Fibroblast of villous mesenchyme (primary cell): ENCODE results near the gene CTXND1. TPM values are rescaled to one million over a fixed set of nuclear protein-coding genes. Genes with fewer than 3 reads are reported as not detected.

Experiments used
- DNase-seq: peaks from one replicate; pipeline ENCODE4 v3.0.0-alpha.2; 2010; ENCODE audit warnings: low read depth
- H3K4me3 ChIP-seq: 2 replicates; pipeline ENCODE4 v1.5.1; 2011; ENCODE audit warnings: low read depth, mild to moderate bottlenecking, low read length
- CTCF ChIP-seq: IDR thresholded peaks from 2 replicates; pipeline ENCODE4 v1.5.1; 2012; ENCODE audit warnings: low read depth, mild to moderate bottlenecking, low read length; ENCODE audit not compliant: insufficient read depth
- total RNA-seq: library from RNA; depleted of rRNA; stranded (reverse); fragments of >200 nt; gene quantifications from 2 replicates; pipeline ENCODE4 v1.2.3, GENCODE V29; 2012

Gene CTXND1
- total RNA-seq, 1 donor = not detected

DNA sequence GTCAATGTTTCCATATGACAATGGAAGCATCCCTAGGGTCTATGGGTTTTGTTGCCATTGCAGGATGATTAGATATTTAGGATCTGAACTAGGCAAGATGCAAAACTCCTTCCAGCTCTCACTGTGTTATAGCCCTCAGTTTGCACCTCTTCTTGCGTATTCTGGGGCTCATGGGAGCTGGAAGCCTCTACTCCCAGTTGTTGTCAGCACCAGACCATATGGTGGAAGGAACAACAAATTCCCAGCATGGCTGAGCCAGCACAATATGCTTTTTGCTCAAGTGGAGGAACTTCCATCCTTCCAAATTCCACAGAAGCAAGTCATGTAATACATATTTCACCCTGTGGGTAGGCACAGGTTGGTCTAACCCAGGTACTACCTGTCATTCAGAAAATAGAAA lies 18.5 kb upstream of the CTXND1 start:
- no peak for TF ChIP-seq CTCF
- no peak for DNase-seq
- no peak overlapping the region for H3K4me3 ChIP-seq

DNA sequence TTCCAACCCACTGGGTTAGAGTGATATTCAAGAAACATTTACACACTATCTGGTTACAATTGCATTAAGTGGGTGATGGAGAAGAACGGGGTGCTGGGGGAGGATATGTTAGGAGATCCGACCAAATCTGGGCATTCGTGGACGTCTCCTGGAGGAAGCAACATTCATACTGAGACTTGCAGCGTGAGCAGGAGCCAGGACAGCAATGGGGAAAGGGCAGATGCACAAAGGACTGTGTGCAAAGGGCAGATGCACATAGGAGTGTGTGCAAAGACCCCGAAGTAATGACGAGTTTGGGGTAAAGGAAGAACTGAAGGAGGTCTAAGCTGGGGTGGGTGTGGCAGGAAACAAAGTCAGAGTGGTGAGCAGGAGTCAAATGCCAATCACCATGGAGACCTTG lies 16.1 kb upstream of the CTXND1 start:
- H3K4me3 ChIP-seq = no peak overlapping the region
- DNase-seq = no peak
- no peak for TF ChIP-seq CTCF

GRCh38 chr15:80267658-80268057 lies 15.6 kb upstream of the CTXND1 start:
- H3K4me3 ChIP-seq = no peak overlapping the region
- TF ChIP-seq CTCF = no peak
- DNase-seq = no peak

- no peak for TF ChIP-seq CTCF
- H3K4me3 ChIP-seq = no peak overlapping the region
- no peak for DNase-seq
Observed at GRCh38 chr15:80266745-80267144, 14.7 kb upstream of the CTXND1 start.

GRCh38 chr15:80266113-80266512 lies 14.1 kb upstream of the CTXND1 start:
- DNase-seq = no peak
- no peak for TF ChIP-seq CTCF
- no peak overlapping the region for H3K4me3 ChIP-seq

- no peak overlapping the region for H3K4me3 ChIP-seq
- no peak for DNase-seq
Observed at GRCh38 chr15:80265021-80265420, 13.0 kb upstream of the CTXND1 start.

More at GRCh38 chr15:80265021-80265420, 13.0 kb upstream of the CTXND1 start:
- no peak for TF ChIP-seq CTCF
